KMS-11 (cell line): ENCODE results near the gene BAG1.

ENCODE experiments used
- H2AFZ ChIP-seq: fragments of 200-600 bp; sonication (generic); 2 replicates; pipeline ENCODE4 v1.6.1; 2016; ENCODE audit warnings: antibody characterized with exemption, mixed run types, low read depth
- H3K27ac ChIP-seq: fragments of 200-600 bp; sonication (generic); 2 replicates; pipeline ENCODE4 v1.6.1; 2016; ENCODE audit warnings: mild to moderate bottlenecking, mixed run types
- H3K27me3 ChIP-seq: fragments of 200-600 bp; sonication (generic); 2 replicates; pipeline ENCODE4 v1.6.1; 2017; ENCODE audit warnings: mild to moderate bottlenecking, low read depth, mixed run types, moderate library complexity; ENCODE audit not compliant: insufficient read depth
- H3K36me3 ChIP-seq: fragments of 200-600 bp; sonication (generic); 2 replicates; pipeline ENCODE4 v1.6.1; 2017; ENCODE audit warnings: mild to moderate bottlenecking, mixed run types; ENCODE audit not compliant: insufficient read depth
- H3K4me1 ChIP-seq: fragments of 200-600 bp; sonication (generic); 2 replicates; pipeline ENCODE4 v1.6.1; 2016; ENCODE audit warnings: mild to moderate bottlenecking, low read depth, mixed run types; ENCODE audit not compliant: poor library complexity, severe bottlenecking
- H3K4me2 ChIP-seq: fragments of 200-600 bp; sonication (generic); 2 replicates; pipeline ENCODE4 v1.7.0; 2016; ENCODE audit warnings: mild to moderate bottlenecking, mixed run types
- H3K4me3 ChIP-seq: fragments of 200-600 bp; sonication (generic); IDR thresholded peaks from 2 replicates; pipeline ENCODE4 v1.6.1; 2017; ENCODE audit warnings: low read depth, low read length, mixed read lengths; ENCODE audit not compliant: insufficient read depth
- H3K79me2 ChIP-seq: fragments of 200-600 bp; sonication (generic); 2 replicates; pipeline ENCODE4 v1.6.1; 2016; ENCODE audit warnings: low read depth, mixed run types; ENCODE audit not compliant: insufficient read depth
- H3K9ac ChIP-seq: fragments of 200-600 bp; sonication (generic); 2 replicates; pipeline ENCODE4 v1.6.1; 2016; ENCODE audit warnings: mild to moderate bottlenecking, mixed run types
- H4K20me1 ChIP-seq: fragments of 200-600 bp; sonication (generic); 2 replicates; pipeline ENCODE4 v1.6.1; 2016; ENCODE audit warnings: mild to moderate bottlenecking, mixed run types; ENCODE audit not compliant: insufficient read depth
- CTCF ChIP-seq: fragments of 200-600 bp; sonication (generic); conservative IDR thresholded peaks from 2 replicates; pipeline ENCODE4 v1.6.1; 2017; ENCODE audit warnings: low read depth, mild to moderate bottlenecking, antibody characterized with exemption, low read length, moderate library complexity, mixed read lengths

Gene BAG1

GRCh38 chr9:33285502-33285901 is 21.0 kb upstream of the BAG1 start:
- no peak overlapping the region for H3K9ac ChIP-seq
- no peak for TF ChIP-seq CTCF
- H3K4me2 ChIP-seq, result no peak overlapping the region

GRCh38 chr9:33277484-33277883 is 13.0 kb upstream of the BAG1 start:
- H4K20me1 ChIP-seq, result no peaks in the 10 kb centered on the region
- H3K4me1 ChIP-seq, result no peaks in the 10 kb centered on the region
- no peak for TF ChIP-seq CTCF
- no peak overlapping the region for H3K27ac ChIP-seq
- no peak overlapping the region for H2AFZ ChIP-seq
- 0 out of 2 replicates have a peak, but pooled peaks cover 5% of the 10 kb centered on the region for H3K36me3 ChIP-seq
- H3K79me2 ChIP-seq, result no peaks in the 10 kb centered on the region
- H3K9ac ChIP-seq, result no peak overlapping the region
- H3K4me2 ChIP-seq, result no peak overlapping the region
- no peaks in the 10 kb centered on the region for H3K27me3 ChIP-seq
- H3K4me3 ChIP-seq, result no peak overlapping the region

More at GRCh38 chr9:33285502-33285901, 21.0 kb upstream of the BAG1 start:
- no peaks in the 10 kb centered on the region for H3K27me3 ChIP-seq
- H3K79me2 ChIP-seq, result no peaks in the 10 kb centered on the region; the same call in 1 of the 2 replicates
- H2AFZ ChIP-seq, result no peak overlapping the region
- no peak overlapping the region for H3K4me3 ChIP-seq
- peaks cover 14% of the 10 kb centered on the region for H3K4me1 ChIP-seq
- 0 out of 2 replicates have a peak, but pooled peaks cover 5% of the 10 kb centered on the region for H3K36me3 ChIP-seq
- no peaks in the 10 kb centered on the region for H4K20me1 ChIP-seq
- no peak overlapping the region for H3K27ac ChIP-seq

- Histone ChIP-seq H2AFZ (no peak overlapping the region), H3K4me3 (no peak overlapping the region), H3K4me1 (no peaks in the 10 kb centered on the region), H3K79me2 (no peaks in the 10 kb centered on the region), H3K4me2 (no peak overlapping the region), H3K27ac (no peak overlapping the region), H4K20me1 (no peaks in the 10 kb centered on the region), H3K9ac (no peak overlapping the region), H3K27me3 (no peaks in the 10 kb centered on the region), H3K36me3 (no peaks in the 10 kb centered on the region)
- TF ChIP-seq CTCF, result no peak
These were observed 9.4 kb upstream of the BAG1 start for GRCh38 chr9:33273972-33274328.

GRCh38 chr9:33273266-33273971 is 8.9 kb upstream of the BAG1 start:
- no peak overlapping the region for H3K4me2 ChIP-seq
- H2AFZ ChIP-seq, result no peak overlapping the region
- no peaks in the 10 kb centered on the region for H4K20me1 ChIP-seq
- H3K27me3 ChIP-seq, result no peaks in the 10 kb centered on the region
- no peak overlapping the region for H3K4me3 ChIP-seq
- H3K9ac ChIP-seq, result no peak overlapping the region
- no peak overlapping the region for H3K27ac ChIP-seq
- H3K79me2 ChIP-seq, result no peaks in the 10 kb centered on the region
- no peaks in the 10 kb centered on the region for H3K4me1 ChIP-seq
- H3K36me3 ChIP-seq, result no peaks in the 10 kb centered on the region; the same call in 1 of the 2 replicates
- TF ChIP-seq CTCF, result no peak
